ENCODE measurements around the gene SUFU. TPM values are rescaled to one million over a fixed set of nuclear protein-coding genes. Genes with fewer than 3 reads are reported as not detected.

SUFU gene
- total RNA-seq, 2 experiments from 2014 or later, result 13.4 to 14.2 TPM

DNA sequence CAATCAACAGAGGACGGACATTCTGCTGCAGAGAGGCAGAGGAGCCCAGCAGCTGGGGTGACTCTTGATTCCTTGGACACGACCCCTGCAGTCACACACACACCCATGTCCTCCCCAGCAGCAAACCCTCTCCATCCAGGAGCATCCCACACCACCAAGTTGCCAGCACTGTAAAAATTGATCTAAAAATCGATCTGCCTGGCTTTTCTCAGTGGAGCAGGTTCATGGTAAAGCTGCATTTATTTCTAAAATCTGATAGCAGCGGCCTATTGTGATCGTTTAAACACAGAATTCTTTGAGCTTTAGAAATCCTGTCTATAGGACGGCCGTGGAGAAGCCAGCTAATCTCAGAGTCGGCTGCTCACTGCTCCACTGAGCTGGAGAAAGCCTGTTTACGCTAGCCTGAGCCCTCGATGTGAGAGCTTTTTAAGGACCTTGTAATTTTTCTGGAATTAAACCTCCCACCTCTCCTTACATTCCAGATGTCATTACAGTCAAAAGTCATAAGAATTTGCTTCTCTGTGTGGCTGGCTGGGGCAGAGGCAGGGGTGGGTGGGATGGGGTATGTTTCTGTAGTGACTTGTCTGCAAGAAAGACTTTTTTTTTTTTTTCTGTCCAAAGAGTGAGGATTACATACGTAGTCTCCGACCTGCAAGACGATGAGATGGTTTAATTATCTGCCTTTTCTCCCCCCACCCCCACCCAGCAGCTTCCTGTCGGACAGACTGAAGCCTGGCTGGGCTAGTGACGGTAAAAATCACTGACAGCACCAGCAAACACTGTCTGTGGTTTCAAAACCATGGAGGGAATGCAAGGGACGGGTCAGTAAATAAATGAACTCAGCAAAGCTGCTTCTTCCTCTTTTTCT is 172.1 kb downstream of the SUFU start:
- CTCF ChIA-PET, result interaction anchor here (0.6 to 5.6 kb wide), 9 partner anchors 9 to 37 kb away, joined by 3 to 22 read pairs (median 4); partner anchors contain the start of gene TRIM8
- Mint-ChIP-seq H3K4me1 (peaks cover 47% of the 10 kb centered on the region), H3K4me3 (no peak overlapping the region), H3K27ac (peak overlapping the region; percentile 54), H3K9me3 (no peaks in the 10 kb centered on the region), H3K27me3 (no peaks in the 10 kb centered on the region), H3K36me3 (ENCODE audit: low read depth) (peaks cover 4% of the 10 kb centered on the region)
- DNase-seq, result no peak
- POLR2A ChIA-PET, result interaction anchor here (0.7 kb wide), 1 partner anchor 15 kb away, joined by 14 read pairs; no protein-coding TSS in a partner anchor

DNA sequence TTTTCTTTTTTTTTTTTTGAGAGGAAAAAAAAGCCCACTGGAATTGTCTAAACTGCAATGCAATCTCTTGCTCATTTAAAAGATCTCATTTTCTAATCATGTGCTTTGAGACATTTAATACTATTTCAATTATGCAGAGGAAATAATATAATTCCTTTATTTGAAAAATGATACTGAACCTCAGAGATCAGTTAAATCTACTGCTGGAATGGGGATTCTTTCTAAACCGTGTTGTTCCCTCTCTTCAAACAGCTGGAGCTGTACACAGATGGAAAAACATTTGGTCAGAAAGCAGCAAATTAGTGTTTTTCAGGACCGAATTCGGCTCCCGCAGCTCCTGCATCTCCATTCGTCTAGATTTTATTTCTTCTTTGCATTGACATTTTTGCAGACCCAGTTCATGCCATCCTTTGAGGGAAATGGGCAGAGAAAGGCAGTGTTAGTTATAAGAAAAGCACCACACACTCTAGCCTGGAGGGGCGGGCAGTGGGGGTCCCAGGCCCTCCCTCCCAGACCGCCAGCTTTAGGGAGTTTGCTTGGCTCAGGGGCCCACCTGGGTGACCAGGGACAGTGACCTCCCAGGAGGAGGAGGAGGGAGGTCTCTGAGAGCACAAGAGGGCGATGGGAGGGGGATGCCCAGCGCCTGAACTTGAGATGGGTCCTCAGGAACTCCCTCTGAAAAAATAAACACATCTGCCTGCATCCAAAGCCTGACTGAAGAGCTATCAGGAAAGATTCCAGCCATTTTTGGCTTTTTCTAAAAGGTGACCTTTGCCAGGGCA is 173.0 kb downstream of the SUFU start:
- Mint-ChIP-seq H3K4me3 (no peak overlapping the region), H3K36me3 (ENCODE audit: low read depth) (peaks cover 4% of the 10 kb centered on the region), H3K27ac (no peak overlapping the region), H3K9me3 (no peaks in the 10 kb centered on the region), H3K4me1 (peaks cover 52% of the 10 kb centered on the region), H3K27me3 (no peaks in the 10 kb centered on the region)
- ChIA-PET CTCF (interaction anchor here (0.7 to 5.6 kb wide), 8 partner anchors 10 to 38 kb away, joined by 3 to 22 read pairs (median 4); partner anchors contain the start of genes ARL3, SFXN2 and TRIM8), POLR2A (interaction anchor here (0.7 kb wide), 1 partner anchor 16 kb away, joined by 14 read pairs; no protein-coding TSS in a partner anchor)
- DNase-seq, result no peak

DNA sequence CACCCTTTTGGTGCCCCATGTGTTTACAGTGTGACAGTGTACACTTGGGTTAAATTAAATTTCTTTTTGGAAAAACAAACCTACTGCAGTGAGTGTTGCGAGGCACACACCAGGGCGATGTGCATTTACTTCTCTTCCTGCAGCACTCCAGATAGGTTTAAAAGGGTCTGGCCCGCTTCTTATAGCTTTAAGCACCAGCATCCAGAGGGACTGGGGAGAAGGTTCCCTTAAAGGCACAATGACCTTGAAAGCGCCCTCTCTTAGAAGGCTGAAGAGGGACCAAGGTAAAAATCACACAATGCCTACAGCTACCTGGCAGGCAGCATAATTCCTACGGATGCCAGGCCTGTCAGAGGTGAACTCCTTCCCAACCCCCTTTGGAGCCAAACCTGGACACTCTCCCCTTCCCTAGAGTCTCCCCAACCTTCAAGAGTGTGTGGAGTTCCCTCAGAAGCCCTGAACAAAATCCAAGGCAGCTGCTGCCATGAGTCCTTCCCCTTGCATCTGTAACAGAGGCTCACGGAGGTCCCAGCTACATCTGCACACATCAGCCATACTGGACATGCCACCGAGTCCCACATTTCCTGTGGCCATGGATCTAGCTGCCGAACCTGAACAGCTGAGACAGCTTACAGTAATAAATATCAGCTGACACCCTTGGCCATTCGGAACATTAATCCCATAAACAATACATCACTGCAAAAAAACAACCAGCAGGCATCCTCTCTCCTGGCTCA is 173.7 kb downstream of the SUFU start:
- peaks cover 60% of the 10 kb centered on the region for H3K4me1 Mint-ChIP-seq
- H3K27ac Mint-ChIP-seq, result no peak overlapping the region
- no peaks in the 10 kb centered on the region for H3K9me3 Mint-ChIP-seq
- H3K36me3 Mint-ChIP-seq (ENCODE audit: low read depth), result peaks cover 8% of the 10 kb centered on the region
- ChIA-PET POLR2A (no interaction called here), CTCF (interaction anchor here (1.0 to 5.6 kb wide), 8 partner anchors 8 to 37 kb away, joined by 3 to 22 read pairs (median 6); partner anchors contain the start of genes ARL3, SFXN2 and TRIM8)
- DNase-seq, result no peak
- H3K4me3 Mint-ChIP-seq, result no peak overlapping the region
- no peaks in the 10 kb centered on the region for H3K27me3 Mint-ChIP-seq

DNA sequence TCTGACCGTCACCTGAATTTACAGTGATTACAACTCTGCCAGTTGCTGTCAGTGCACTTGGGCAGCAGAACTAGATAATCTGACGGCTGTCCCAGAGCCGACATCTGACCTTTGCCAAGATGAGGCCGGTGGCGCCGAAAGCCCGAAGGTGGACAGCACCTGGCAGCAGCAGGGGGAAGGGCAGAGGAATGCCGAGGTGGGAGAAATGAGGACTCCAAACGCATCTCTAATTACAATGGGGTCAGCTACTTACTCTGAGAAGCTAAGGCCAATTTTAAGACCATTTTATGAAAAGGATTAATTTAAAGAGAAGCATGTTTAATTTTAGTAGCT is 174.3 kb downstream of the SUFU start:
- Mint-ChIP-seq H3K36me3 (ENCODE audit: low read depth) (peaks cover 8% of the 10 kb centered on the region), H3K4me3 (no peak overlapping the region), H3K27ac (no peak overlapping the region), H3K4me1 (peaks cover 56% of the 10 kb centered on the region), H3K27me3 (no peaks in the 10 kb centered on the region), H3K9me3 (no peaks in the 10 kb centered on the region)
- DNase-seq, result no peak
- POLR2A ChIA-PET, result no interaction called here
- CTCF ChIA-PET, result interaction anchor here (1.0 to 5.6 kb wide), 6 partner anchors 9 to 37 kb away, joined by 3 to 22 read pairs (median 6); partner anchors contain the start of genes ARL3, SFXN2 and TRIM8

DNA sequence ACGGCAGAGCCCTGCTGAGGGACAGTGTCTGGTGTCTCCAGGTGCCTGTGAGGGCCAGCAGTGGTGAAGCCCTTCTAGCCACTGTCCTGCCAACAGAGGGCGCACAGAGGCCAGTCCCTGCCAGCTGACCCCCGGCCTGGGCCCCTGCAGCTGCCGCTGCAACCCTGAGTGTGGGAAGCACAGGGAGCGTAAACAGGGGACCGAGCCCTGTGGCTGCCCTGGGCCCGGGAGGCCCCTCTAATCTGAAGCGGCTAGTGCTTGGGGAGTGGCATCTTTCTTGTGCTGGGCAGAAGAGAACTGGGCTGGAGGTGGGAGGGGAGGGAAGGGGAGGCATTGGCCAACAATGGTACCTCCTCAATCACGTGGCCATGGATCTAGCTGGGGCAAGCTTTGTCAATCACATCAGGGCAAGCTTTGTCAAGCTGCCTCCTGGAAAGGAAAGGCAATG is 175.1 kb downstream of the SUFU start:
- no peak overlapping the region for H3K4me3 Mint-ChIP-seq
- no peak for DNase-seq
- CTCF ChIA-PET, result interaction anchor here (1.1 to 2.7 kb wide), 4 partner anchors 10 to 168 kb away, joined by 3 to 14 read pairs (median 4); no protein-coding TSS in a partner anchor
- POLR2A ChIA-PET, result no interaction called here
- no peaks in the 10 kb centered on the region for H3K9me3 Mint-ChIP-seq
- H3K27ac Mint-ChIP-seq, result no peak overlapping the region
- no peaks in the 10 kb centered on the region for H3K27me3 Mint-ChIP-seq
- H3K4me1 Mint-ChIP-seq, result peaks cover 48% of the 10 kb centered on the region
- H3K36me3 Mint-ChIP-seq (ENCODE audit: low read depth), result peaks cover 10% of the 10 kb centered on the region

DNA sequence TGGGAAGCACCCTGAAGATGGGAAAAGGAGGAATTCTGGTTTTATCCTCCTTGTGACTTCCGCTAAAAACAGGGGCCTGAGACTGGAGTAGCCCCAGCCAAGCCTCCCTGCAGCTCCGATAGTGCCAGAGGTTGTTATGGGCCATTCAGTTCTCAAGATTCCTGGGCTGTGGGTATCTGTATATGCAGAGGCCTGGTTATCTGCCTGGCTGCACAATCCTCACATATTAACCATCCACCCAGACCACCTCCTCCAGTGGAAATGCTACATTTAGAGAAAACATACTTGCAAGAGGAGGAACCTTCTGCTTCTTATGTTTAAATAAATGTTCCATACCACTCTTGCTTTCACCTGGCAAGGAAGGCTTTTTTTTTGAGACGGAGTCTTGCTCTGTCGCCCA is 175.8 kb downstream of the SUFU start:
- Mint-ChIP-seq H3K27me3 (no peaks in the 10 kb centered on the region), H3K9me3 (no peaks in the 10 kb centered on the region), H3K4me3 (no peak overlapping the region), H3K27ac (no peak overlapping the region), H3K4me1 (peaks cover 41% of the 10 kb centered on the region), H3K36me3 (ENCODE audit: low read depth) (peaks cover 12% of the 10 kb centered on the region)
- ChIA-PET POLR2A (no interaction called here), CTCF (interaction anchor here (1.1 to 2.7 kb wide), 3 partner anchors 11 to 168 kb away, joined by 3 to 14 read pairs (median 3); no protein-coding TSS in a partner anchor)
- DNase-seq, result no peak

DNA sequence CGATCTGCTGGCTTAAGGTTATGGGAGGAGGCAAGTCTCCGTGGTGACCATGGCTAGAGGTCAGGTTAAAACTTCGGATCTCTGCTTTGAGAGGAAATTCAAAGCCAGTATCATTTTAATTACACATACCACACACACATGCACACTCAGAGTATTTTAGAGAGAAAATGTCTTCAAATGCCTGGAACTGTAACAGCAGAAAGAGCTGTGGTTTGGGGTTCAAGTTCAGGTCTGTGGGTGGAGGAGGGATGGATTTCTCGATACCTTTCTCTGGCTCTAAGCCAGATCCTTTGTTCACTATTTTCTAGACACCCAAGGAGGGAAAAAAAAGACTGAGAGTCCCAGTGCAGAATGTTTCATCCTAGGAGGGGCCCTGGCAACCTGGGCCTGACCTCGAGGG is 177.9 kb downstream of the SUFU start:
- Mint-ChIP-seq H3K4me3 (no peak overlapping the region), H3K4me1 (peaks cover 22% of the 10 kb centered on the region), H3K9me3 (no peaks in the 10 kb centered on the region), H3K27me3 (no peaks in the 10 kb centered on the region), H3K27ac (peak overlapping the region; percentile 71), H3K36me3 (ENCODE audit: low read depth) (peaks cover 9% of the 10 kb centered on the region)
- POLR2A ChIA-PET, result no interaction called here
- CTCF ChIA-PET, result interaction anchor here (0.6 kb wide), 1 partner anchor 1028 kb away, joined by 5 read pairs; no protein-coding TSS in a partner anchor
- no peak for DNase-seq

DNA sequence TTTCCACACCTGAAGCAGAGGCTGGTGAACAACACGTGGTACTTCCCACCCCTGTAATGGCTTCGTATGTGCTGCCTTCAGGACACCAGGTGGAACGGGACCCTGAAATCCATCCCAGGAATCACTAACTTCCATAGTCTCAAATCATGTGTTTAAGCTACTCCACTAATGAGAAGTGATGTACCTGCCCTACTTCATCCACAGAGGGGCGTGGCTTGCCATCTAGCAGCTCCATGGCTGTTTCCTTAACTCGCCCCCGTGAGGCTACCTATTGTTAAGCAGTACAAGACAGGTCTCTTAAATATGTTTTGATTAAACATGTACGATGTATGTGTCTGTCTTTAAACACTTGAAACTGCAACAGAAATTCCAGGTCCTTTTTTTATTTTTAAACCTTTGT is 178.6 kb downstream of the SUFU start:
- peak; percentile 30 for DNase-seq
- peaks cover 19% of the 10 kb centered on the region for H3K4me1 Mint-ChIP-seq
- POLR2A ChIA-PET, result no interaction called here

DNA sequence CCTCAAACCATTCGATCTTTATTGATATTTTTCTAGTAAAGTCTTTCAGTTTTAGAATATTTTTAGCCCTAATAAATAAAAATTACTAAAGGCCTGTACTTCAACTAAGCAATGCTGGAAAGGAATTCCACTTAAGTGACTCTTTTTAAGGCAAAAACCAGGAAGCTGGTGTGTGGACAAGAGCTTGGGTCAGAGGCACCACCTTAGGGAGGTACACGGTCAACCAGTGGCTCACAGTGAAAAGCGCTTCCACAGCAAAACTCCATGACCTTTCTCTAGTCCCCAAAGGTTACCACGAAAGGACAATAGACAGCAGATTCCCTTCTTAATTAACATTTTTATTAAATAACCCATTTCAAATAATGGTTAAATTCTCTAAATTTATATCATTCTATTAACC is 179.2 kb downstream of the SUFU start:
- CTCF ChIA-PET, result interaction anchor here (0.5 kb wide), 1 partner anchor 221 kb away, joined by 3 read pairs; no protein-coding TSS in a partner anchor
- Mint-ChIP-seq H3K9me3 (no peaks in the 10 kb centered on the region), H3K4me3 (no peak overlapping the region), H3K27me3 (no peaks in the 10 kb centered on the region), H3K27ac (no peak overlapping the region), H3K36me3 (ENCODE audit: low read depth) (peaks cover 11% of the 10 kb centered on the region), H3K4me1 (peaks cover 19% of the 10 kb centered on the region)
- POLR2A ChIA-PET, result no interaction called here
- DNase-seq, result no peak

More for the DNA sequence above, 178.6 kb downstream of the SUFU start:
- Mint-ChIP-seq H3K27me3 (no peaks in the 10 kb centered on the region), H3K36me3 (ENCODE audit: low read depth) (peaks cover 9% of the 10 kb centered on the region), H3K4me3 (no peak overlapping the region), H3K27ac (no peak overlapping the region), H3K9me3 (no peaks in the 10 kb centered on the region)
- CTCF ChIA-PET, result interaction anchor here (0.5 kb wide), 1 partner anchor 222 kb away, joined by 3 read pairs; no protein-coding TSS in a partner anchor

Other genes with a start within 250 kb of the SUFU start
- gene NFKB2, start 108.3 kb upstream of the SUFU start, total RNA-seq, result 10 to 100 TPM; 74.8 to 81.8 TPM
- 1 to 10 TPM; 1.4 to 1.6 TPM for gene PSD, start 85.2 kb upstream of the SUFU start, total RNA-seq
- gene FBXL15, start 83.1 kb upstream of the SUFU start, total RNA-seq, result 10 to 100 TPM in 1 of 2 experiments, 1 to 10 TPM in 1; 8.7 to 11.2 TPM
- 10 to 100 TPM; 63.6 to 68.9 TPM for gene CUEDC2, start 71.4 kb upstream of the SUFU start, total RNA-seq
- under 1 TPM in 1 of 2 experiments, not detected in 1; 0.17 TPM for gene C10orf95, start 52.4 kb upstream of the SUFU start, total RNA-seq
- gene ACTR1A, start 1.3 kb upstream of the SUFU start, total RNA-seq, result 10 to 100 TPM; 76.1 to 84.5 TPM
- gene TRIM8, start 140.5 kb downstream of the SUFU start, total RNA-seq, result 10 to 100 TPM; 40.2 to 42.7 TPM
- 1 to 10 TPM; 4.4 to 5.0 TPM for gene ARL3, start 210.4 kb downstream of the SUFU start, total RNA-seq
- 10 to 100 TPM; 20.7 to 23.6 TPM for gene SFXN2, start 210.7 kb downstream of the SUFU start, total RNA-seq
- 10 to 100 TPM; 30.2 to 31.4 TPM for gene WBP1L, start 240.0 kb downstream of the SUFU start, total RNA-seq